Amniotic epithelial cell (primary cell): ENCODE measurements around the gene PDCD4.

Experiments
- DNase-seq: peaks from one replicate; pipeline ENCODE4 v3.0.0-alpha.2; 2010; ENCODE audit warnings: low read depth

PDCD4 gene

DNA sequence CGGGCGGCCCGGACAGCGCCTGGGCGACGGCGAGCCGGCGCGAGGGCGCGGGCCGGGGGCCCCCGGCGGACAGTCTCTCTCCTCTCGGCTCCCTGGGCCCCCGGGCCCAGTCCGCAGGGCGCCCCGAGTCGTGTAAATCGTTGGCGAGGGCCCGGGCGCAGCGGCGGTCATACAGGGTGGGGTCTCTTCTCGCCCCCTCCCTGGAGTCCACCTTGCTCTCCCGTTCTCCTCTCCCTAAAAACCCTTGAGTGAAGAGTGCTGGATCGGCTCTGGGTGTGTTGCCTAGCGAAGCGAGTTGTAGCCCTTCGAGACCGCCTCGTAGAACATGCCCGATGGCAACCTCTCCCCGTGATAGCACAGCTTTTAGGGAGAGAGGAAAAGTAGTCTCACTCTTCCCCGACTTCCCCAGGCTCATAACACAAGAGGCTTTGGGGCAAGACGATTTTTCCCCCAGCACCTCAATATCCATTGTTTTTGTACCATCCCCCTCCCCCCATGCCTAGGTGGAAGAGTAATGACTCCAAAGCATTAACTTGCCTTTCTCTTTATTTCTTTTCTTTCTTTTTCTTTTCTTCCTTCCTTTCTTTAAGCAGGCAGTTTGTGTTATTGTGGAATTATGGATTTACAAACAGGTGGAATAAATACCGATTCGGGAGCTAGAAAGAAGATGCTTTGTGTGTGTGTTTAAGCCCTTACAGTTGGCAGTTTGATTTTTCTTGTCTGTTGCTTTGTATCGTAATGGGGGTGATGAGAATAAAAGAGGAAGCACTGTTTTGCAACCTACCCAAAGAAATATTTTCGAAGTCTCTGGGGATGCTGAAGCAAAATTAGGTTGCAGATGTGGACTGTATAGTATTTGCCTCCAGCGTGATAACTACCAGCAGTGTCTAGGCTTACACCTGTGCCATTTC is 48.5 kb downstream of the PDCD4 start:
- DNase-seq = peak; percentile 31

DNA sequence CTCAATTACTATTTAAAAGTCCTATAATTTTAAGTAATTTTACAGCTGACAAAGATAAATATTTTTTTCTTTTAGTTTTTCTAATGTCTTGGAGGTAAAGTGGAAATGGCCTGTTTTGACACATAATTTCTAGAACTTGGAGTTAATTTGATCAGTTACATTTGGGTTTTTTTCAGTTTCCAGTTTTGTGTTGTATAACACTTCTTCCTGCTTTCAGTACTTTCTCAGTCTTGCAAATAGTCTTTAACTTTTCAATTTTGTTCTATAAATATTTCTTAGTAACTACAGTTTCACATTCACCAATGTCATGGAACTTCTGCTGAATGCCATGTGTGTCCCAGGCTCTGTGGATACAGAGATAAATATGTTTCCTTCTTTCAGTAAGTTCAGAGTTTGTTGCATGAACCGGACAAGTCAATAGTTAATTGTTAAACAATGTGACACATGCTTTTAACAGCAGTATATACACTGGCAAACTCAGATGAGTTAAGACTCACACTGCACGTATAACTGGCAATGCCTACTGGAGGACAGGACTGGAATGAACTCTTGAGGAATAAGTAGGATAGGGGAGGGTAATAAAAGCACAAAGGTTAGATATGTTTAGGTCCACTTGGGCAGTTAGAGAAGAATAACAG is 52.2 kb downstream of the PDCD4 start:
- DNase-seq = no peak

DNA sequence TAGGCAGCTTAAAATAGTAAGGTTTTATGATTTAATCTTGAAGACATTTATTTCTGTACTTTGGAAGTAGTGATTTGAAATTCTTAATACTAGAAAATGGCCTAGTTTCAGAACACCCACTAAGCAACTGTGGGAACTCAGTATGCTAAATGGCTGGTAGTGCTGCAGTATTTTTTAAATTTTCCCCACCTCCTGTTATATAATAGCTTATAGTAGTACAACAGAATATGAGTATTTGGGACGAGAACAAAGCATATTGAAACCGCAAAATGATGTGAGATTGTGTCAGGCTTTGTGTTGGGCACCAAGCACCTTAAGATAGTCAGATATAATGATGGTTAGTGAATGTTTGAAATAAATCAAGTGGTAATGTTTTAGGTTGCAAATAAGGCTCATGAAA is 55.7 kb downstream of the PDCD4 start:
- DNase-seq = no peak

DNA sequence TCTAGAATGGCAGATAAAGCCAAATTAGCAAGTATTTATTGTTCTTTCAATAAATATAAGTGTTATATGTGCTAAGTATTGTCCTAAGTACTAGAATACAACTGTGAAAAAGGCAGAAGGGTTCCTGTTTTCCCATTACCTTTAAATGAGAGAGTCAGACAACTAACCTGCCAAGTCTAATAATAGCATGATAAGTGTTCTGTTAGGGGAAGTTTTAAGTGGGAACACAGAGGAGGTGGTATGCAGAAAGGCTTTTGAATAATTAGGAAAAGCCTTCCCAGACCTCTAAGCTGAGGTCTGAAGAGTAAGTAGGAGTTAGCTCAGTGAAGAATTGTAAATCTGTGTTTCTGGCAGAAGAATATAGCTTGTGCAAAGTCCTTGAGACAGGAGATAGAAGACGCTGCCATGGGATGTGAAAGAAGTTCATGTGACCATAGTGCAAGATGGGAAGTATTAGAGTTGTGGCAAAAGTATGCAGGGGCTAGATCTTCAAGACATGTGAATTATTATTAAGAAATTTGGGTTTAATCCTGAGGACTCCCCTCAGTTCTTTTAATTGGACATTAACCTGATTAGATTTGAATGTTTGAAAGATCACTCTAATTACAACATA is 60.1 kb downstream of the PDCD4 start:
- DNase-seq = no peak

DNA sequence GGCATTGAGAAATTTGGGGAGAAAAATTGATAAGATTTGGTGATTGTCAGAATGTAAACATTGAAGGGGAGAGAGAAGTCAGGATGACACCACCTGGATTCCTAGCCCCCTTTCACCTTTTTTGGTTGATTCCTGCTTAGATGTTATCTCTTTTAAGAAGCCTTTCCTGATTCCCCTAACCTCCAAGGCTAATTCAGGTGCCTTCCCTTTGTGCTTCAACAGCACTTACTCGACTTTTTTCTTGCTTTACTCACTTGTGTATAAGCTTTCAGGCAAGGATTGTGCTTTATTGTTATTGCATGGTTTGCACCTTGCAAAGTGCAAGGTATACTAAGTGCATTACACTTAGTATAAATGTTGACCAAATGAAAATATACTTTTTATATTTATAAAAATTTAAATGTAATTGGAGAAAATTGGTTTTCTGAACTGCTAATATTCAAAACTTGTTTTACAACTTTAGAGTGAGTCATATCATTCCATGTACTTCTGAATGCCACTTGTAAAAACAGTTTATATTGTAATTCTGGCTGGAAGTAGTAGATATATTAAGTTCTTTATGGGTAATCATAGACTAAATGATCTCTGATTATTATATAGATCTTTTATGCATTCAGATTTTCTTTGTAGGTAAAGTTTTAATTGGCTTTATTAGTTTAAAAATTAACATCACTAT is 60.9 kb downstream of the PDCD4 start:
- DNase-seq = no peak

DNA sequence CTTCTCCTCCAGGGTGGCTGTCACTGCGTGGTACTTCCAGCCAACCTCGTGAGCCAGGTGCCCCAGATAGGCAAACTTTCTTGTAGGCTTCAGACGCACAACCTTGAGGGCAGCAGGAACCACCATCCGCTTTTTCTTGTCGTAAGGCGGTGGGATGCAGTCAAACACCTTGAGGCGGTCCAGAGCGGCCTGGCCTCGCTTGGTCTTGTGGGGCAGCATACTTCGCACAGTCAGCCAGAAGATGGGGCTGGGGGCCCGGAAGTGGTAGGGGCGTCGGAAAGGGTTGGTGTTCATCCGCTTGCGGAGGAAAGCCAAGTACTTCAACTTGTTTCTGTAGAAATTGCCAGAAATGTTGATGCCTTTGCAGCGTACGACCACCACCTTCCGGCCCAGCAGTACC is 65.0 kb downstream of the PDCD4 start:
- DNase-seq = no peak

DNA sequence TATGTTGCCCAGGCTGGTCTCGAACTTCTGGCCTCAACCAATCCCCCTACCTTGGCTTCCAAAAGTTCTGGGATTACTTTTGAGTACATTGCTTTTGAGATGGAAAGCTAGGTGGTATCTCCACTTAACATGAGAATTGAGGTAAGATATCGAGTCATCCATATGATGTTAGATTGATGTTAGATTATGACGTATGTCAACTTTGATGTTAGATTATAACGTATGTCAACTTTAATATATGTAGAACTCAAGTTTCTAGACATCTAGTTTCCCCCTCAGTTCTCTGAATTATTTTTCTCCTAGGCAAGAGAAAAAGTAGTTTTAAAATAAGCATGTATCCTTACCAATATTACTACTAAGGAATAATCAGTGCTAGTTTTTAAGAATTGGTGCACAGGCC is 67.7 kb downstream of the PDCD4 start:
- no peak for DNase-seq

DNA sequence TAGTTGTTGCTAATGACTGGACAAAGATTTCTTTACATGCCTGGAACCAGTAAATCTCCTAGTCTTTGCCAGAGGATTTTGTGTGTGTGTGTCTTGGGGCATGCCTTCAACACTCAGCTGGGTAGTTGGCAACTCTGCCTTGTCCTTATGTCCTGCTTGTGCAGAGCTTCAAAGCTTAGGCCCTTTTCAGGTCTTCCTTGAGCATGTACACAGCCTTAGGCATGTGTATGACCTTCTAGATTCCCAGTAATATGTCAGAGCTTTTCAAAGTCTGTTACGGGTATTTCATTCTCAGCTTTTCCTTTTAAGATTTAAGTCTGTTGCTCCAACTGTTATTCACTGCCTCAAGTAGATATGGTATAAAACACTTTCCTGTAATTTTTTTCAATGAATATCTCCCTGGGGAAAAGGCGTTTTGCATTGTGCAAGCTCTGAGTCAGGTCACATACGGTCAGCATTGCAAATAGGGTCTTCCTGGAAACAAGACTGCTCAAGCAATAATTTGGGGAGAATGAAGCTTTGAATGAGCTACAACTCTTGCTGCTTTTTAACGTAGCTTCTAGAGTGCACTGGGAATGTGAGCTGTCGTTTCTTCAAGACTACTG is 73.2 kb downstream of the PDCD4 start:
- DNase-seq = peak; percentile 87

DNA sequence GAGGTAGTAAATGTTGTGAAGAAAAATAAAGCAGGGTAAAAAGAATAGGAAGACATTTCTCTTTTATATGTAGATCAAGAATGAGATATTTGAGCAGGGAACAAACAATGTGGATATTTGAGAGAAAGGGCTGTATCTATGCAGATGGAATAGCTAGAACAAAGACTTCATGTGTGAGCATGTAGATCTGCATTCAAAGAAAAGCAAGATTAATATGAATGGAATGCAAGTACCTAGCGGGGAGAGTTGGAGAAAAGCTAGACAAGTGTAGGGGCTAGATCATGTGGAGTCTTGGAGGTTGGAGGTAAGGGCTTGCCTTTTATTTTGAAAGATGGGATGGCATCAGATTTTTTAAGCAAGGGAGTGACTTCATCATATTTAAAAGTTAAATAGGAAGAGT is 74.8 kb downstream of the PDCD4 start:
- DNase-seq = no peak

DNA sequence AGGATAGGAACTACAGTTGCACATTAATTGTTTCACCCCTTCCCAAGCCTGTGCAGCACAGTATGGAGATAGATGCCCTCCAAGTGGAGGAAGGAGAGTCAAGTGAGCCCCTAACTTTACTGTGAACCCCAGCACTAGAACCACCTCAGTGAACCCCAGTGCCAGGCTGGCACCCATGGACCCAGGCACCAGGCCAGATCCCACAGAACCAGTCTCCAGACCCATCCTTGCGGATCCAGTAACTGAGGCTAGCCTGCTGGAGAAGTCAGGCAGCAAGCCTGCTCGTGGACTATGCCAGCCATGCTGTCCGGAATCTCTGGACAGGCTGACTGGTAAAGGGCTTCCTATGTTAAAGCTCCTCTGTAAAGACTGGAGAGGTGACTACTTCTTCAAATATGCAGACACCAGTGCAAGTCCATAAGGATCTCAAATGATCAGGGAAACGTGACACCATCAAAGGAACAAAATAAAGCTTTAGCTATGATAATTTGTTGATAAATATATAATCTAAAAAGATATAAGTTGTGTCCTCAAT is 75.4 kb downstream of the PDCD4 start:
- peak; percentile 31 for DNase-seq
